GM12891 (cell line): ENCODE results near the gene DCP1B.

Experiments
- PAX5 ChIP-seq: IDR thresholded peaks from 2 replicates; pipeline ENCODE4 v1.6.1; 2011; ENCODE audit warnings: low read length, moderate library complexity, mild to moderate bottlenecking; ENCODE audit not compliant: insufficient read depth, severe bottlenecking
- POLR2A ChIP-seq: IDR thresholded peaks from 2 replicates; pipeline ENCODE4 v1.6.1; 2011; ENCODE audit warnings: low read depth, low read length, control low read depth
- POLR2AphosphoS5 ChIP-seq: IDR thresholded peaks from 2 replicates; pipeline ENCODE4 v1.6.1; 2011; ENCODE audit warnings: low read depth, low read length, control low read depth
- POU2F2 ChIP-seq: IDR thresholded peaks from 2 replicates; pipeline ENCODE4 v1.6.1; 2011; ENCODE audit warnings: low read depth, mild to moderate bottlenecking, control low read depth, low read length, moderate library complexity
- SPI1 ChIP-seq: IDR thresholded peaks from 2 replicates; pipeline ENCODE4 v1.6.1; 2011; ENCODE audit warnings: low read depth, low read length, control low read depth
- TAF1 ChIP-seq: IDR thresholded peaks from 2 replicates; pipeline ENCODE4 v1.6.1; 2011; ENCODE audit warnings: low read depth, low read length, control low read depth

GRCh38 chr12:2029851-2030250 is 25.6 kb upstream of the DCP1B start:
- TF ChIP-seq POLR2AphosphoS5 (no peak), POLR2A (no peak), SPI1 (no peak), TAF1 (no peak), PAX5 (no peak), POU2F2 (no peak)
